Gastrocnemius medialis (tissue), 4 donors: ENCODE results near the gene EWSR1. TPM values are rescaled to one million over a fixed set of nuclear protein-coding genes. Genes with fewer than 3 reads are reported as not detected.

Source experiments
- ATAC-seq, 2 donors: fragments of 150-250 bp; one replicate each; pipeline ENCODE4 v1.9.1; 2016
- DNase-seq, 2 donors: peaks; one replicate each; pipeline ENCODE4 v3.0.0-alpha.2; 2019
- H3K27ac ChIP-seq, 4 donors: fragments of 200-600 bp; sonication (generic); 1 replicate in 1 of 4; 2 replicates in 3 of 4; pipeline ENCODE4 v1.5.1; 2016 to 2018; ENCODE audit warnings: mild to moderate bottlenecking in 2 of 4, moderate library complexity in 1 of 4
- H3K27me3 ChIP-seq, 3 donors: fragments of 200-600 bp; sonication (generic) in 2 of 3; 1 replicate in 1 of 3; 2 replicates in 2 of 3; pipeline versions ENCODE4 v1.5.1 to v1.6.0; 2016 to 2019; ENCODE audit warnings: mild to moderate bottlenecking in 1 of 3, moderate library complexity in 1 of 3
- H3K36me3 ChIP-seq, 2 donors: fragments of 200-600 bp; sonication (generic) in 1 of 2; one replicate each; pipeline ENCODE4 v1.5.1; 2017 to 2018
- H3K4me1 ChIP-seq, 2 donors: fragments of 200-600 bp; sonication (generic) in 1 of 2; one replicate each; pipeline ENCODE4 v1.5.1; 2016 to 2017; ENCODE audit warnings: mild to moderate bottlenecking in 2 of 2
- H3K4me3 ChIP-seq, 4 donors: fragments of 200-600 bp; sonication (generic) in 3 of 4; 1 replicate in 1 of 4; 2 replicates in 3 of 4; pipeline ENCODE4 v1.5.1; 2016 to 2019; ENCODE audit warnings: mild to moderate bottlenecking in 2 of 4
- H3K9me3 ChIP-seq, 3 donors: fragments of 200-600 bp; sonication (generic) in 2 of 3; 1 replicate in 1 of 3; 2 replicates in 2 of 3; pipeline ENCODE4 v1.5.1; 2016 to 2019
- POLR2A ChIP-seq, 2 donors: fragments of 450-650 bp; IDR thresholded peaks; one replicate each; pipeline ENCODE4 v1.6.1; 2017; ENCODE audit warnings: antibody characterized with exemption in 2 of 2, mild to moderate bottlenecking in 2 of 2, moderate library complexity in 2 of 2
- in situ Hi-C, 4 donors: fragments of 200-750 bp; cut with MboI; loops; one replicate each; pipeline versions ENCODE4 v1.15.0 to v1.8.0; 2017; ENCODE audit warnings: low sequenced_read_pairs in 4 of 4
- intact Hi-C: fragments of 100-400 bp; cut with DNase I; formaldehyde crosslinking; loops from one replicate; pipeline ENCODE4 v1.15.1; 2023; ENCODE audit warnings: low total_unique reads
- total RNA-seq, 4 donors: library from RNA; depleted of rRNA; stranded (reverse); fragments of >200 nt; gene quantifications; one replicate each; pipeline versions ENCODE4 v1.1.0 to v1.2.3, GENCODE V29; 2016
- TF ChIP-seq, protein P1 (sequence below), 5 experiments: fragments of 450-650 bp in 3 of 5; fragments of 200-600 bp in 2 of 5; sonication (generic) in 2 of 5; IDR thresholded peaks in 4 of 5; conservative IDR thresholded peaks in 1 of 5; 1 replicate in 4 of 5; 2 replicates in 1 of 5; pipeline ENCODE4 v1.5.1; 2016 to 2019; ENCODE audit warnings: antibody characterized with exemption in 5 of 5, mild to moderate bottlenecking in 3 of 5, moderate library complexity in 3 of 5

Gene EWSR1
- total RNA-seq, 4 donors from 2014 or later, result 192 to 269 (median 202) TPM

DNA sequence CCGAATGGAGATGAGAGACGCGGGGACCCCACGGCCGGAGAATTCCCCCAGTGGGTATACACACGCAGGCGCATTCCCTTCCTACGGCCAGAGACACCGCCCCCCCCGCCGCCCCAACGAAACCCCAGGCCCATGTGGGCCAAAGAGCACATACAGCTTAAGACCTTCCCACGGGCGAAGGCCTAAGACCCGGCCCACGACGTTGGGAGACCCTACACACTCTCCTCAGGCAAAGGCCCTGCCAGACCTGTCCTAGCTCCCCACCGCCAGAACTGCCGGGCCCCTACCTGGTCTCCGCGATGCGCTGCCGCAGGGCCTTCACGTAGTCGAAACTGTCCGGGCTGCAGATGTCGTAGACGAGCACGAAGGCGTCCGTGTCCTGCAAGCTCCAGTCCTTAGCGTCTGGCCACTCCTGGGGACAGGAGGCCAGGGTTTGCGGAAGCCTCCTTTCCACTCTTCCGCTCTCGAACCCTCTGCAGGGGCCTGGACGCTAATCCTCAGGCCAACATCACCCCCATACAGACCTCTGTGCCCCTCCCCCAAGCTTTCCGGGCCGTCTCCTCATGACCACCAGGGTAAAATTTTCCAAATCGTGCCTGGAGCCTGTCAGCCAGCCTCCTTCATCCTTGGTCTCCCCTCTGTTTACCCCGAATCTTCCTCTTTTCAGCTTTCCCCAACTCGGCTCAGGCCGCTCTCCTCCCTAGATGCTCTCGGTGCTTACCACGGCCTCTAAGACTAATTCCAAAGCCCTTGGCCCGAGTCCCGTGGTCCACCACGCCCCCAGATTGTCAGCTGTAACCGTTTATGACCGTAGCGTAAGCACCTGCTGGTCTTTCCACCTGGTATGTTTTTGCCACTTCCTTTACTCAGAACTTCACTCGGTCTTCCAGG, 45.8 kb downstream of the EWSR1 start:
- peaks cover 17 to 28% (median 24%) of the 10 kb centered on the region in 3 donors for H3K27me3 ChIP-seq
- ATAC-seq (no peak), DNase-seq (no peak)
- no peak overlapping the region for H3K4me3 ChIP-seq
- intact Hi-C loops (no loop called here), in situ Hi-C loops (no loop called here)
- TF ChIP-seq, protein P1, sequence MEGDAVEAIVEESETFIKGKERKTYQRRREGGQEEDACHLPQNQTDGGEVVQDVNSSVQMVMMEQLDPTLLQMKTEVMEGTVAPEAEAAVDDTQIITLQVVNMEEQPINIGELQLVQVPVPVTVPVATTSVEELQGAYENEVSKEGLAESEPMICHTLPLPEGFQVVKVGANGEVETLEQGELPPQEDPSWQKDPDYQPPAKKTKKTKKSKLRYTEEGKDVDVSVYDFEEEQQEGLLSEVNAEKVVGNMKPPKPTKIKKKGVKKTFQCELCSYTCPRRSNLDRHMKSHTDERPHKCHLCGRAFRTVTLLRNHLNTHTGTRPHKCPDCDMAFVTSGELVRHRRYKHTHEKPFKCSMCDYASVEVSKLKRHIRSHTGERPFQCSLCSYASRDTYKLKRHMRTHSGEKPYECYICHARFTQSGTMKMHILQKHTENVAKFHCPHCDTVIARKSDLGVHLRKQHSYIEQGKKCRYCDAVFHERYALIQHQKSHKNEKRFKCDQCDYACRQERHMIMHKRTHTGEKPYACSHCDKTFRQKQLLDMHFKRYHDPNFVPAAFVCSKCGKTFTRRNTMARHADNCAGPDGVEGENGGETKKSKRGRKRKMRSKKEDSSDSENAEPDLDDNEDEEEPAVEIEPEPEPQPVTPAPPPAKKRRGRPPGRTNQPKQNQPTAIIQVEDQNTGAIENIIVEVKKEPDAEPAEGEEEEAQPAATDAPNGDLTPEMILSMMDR (IDR thresholded peaks at IDR 0.05 in 4 of 5, conservative IDR thresholded peaks at IDR 0.05 in 1 of 5), result no peak
- no peak for TF ChIP-seq POLR2A (IDR thresholded peaks at IDR 0.05)
- no peaks in the 10 kb centered on the region for H3K9me3 ChIP-seq
- H3K4me1 ChIP-seq, result peaks cover 16 to 43% of the 10 kb centered on the region in 2 donors
- no peaks in the 10 kb centered on the region for H3K36me3 ChIP-seq
- no peak overlapping the region for H3K27ac ChIP-seq

DNA sequence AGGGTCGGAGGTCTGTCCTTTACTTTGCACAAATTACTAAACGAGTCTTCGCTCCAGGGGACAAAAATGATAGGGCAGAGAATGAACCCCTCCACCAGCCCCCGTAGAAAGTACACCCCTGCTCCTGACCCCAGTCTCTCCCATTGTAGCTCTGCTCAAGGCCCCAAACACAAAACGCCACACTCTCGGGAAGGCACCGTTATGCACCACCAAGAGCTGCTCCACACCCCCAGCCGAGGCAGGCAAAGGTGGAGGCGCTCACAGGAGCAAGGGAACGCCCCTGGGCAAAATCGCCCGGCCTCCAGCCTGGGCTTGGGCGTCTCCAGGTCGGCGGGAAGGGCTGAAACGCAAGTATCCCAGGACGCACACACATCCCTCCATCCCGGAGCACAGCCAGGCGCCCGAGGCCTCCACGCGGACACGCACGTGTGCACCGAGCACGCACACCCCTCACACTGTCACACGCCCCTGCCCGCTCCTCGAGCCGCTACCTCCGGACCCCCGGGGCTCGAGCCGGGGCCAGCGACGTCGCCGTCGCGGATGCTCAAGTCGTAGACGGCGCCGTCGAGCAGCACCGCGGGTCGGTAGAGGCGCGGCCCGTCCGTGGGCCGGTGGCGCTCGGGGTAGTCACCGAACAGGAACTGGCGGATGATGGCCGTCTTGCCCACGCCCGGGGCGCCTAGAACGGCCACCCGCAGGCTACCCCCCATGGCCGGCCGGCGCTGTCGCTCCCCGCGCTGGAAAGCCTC, 46.6 kb downstream of the EWSR1 start:
- Histone ChIP-seq H3K36me3 (no peaks in the 10 kb centered on the region), H3K9me3 (no peaks in the 10 kb centered on the region), H3K27ac (no peak overlapping the region), H3K4me3 (peak overlapping the region; percentile 21 to 41 (median 34)), H3K27me3 (peaks cover 17 to 28% (median 24%) of the 10 kb centered on the region in 3 donors), H3K4me1 (peaks cover 8 to 34% of the 10 kb centered on the region in 2 donors)
- intact Hi-C loops (no loop called here), in situ Hi-C loops (no loop called here)
- TF ChIP-seq POLR2A (IDR thresholded peaks at IDR 0.05), result no peak
- TF ChIP-seq, protein P1 (IDR thresholded peaks at IDR 0.05 in 4 of 5, conservative IDR thresholded peaks at IDR 0.05 in 1 of 5), result no peak
- ATAC-seq (no peak), DNase-seq (no peak)

DNA sequence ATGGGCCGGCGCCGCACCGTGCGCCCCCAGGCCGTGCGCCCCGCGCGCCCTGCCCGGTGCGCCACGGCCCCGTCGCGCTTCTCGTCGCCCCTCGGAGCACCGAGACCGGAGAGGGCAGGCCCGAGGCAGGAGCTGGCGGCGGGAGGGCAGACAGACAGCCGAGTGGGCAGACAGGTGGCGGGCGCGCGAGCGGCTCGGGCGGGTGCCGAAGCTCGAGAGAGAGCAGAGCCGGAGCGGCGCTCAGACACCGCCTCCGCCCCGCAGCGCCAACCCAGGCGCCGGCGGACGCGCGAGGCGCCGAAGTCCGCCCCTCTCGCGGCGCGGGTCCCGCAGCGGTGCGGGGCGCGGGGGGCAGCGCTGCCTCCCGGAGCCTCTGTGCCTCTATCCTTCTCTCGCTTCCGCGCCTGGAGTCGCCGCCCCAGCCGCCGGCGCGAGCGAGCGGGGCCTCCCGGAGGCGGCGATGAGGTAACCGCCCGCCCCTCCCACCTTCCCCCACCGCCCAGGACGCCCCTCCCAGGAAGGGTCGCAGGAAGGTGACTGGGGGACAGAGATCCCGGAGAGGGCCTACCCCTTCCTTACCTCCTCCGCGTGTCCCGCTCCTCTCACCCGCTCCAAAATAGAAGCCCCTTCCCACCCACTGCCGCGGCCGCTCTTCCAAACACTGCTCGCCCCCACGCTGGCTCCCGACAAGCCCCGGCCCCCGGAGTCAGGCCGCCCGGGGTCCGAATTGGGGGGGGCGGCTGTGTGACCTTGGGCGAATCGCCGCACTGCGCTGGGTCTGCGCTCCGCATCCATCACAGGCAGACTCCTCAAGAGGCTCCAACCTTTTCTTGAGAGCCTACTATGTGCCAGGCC, 47.4 kb downstream of the EWSR1 start, which contains the start of gene RASL10A:
Gene RASL10A, minus strand, starts transcription at position 412 of the 855 bp plus-strand sequence. CDS start 451 bp downstream, outside the sequence.
- no peak for DNase-seq
- Histone ChIP-seq H3K9me3 (no peaks in the 10 kb centered on the region), H3K36me3 (no peaks in the 10 kb centered on the region), H3K27me3 (peaks cover 17 to 28% (median 24%) of the 10 kb centered on the region in 3 donors), H3K4me3 (peak within 1 kb of the TSS; percentile 21 to 41 (median 34)), H3K4me1 (peaks cover 4 to 28% of the 10 kb centered on the region in 2 donors), H3K27ac (no peak within 1 kb of the TSS)
- peak; percentile 11 to 18 for ATAC-seq
- intact Hi-C loops (no loop called here), in situ Hi-C loops (no loop called here)
- TF ChIP-seq, protein P1 (IDR thresholded peaks at IDR 0.05 in 4 of 5, conservative IDR thresholded peaks at IDR 0.05 in 1 of 5), result no peak

DNA sequence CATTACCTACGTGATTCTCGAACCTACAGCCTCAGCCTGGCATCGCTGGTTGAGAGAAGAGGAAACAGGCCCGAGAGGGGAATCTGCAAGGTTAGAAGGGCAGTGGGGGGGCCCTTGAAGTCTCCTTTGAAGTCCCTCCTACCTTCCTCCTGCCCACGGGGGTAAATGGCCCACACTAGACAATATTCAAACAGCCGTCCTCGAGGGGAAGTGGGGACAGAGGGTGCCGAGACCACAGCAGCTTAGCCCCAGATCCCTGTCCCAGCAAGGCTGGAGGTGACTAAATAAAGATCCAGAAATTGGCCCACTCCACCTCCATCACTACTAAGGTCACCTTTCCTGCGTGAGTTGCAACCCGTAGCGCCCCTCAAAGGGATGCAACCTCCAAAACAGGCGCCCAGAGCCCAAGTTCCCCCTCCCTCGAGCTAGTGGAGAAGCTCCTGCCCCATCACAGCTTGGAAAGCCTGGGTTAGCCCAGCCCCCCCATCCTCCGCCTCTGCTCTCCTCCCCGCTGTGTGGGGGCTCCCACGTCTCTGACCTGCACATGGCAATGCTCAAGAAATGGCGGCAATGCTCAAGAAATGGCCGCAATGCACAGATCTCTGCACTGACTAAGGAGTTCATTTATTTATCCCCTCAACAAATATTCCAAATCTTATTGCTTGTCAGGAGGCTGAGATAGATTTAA, 48.2 kb downstream of the EWSR1 start:
- Histone ChIP-seq H3K36me3 (no peaks in the 10 kb centered on the region), H3K27me3 (peaks cover 17 to 28% (median 24%) of the 10 kb centered on the region in 3 donors), H3K4me3 (peak overlapping the region in 1 of 4 donors; percentile 17), H3K27ac (no peak overlapping the region), H3K4me1 (peaks cover 0 to 22% of the 10 kb centered on the region in 2 donors), H3K9me3 (no peaks in the 10 kb centered on the region)
- no peak for TF ChIP-seq POLR2A (IDR thresholded peaks at IDR 0.05)
- TF ChIP-seq, protein P1 (IDR thresholded peaks at IDR 0.05 in 4 of 5, conservative IDR thresholded peaks at IDR 0.05 in 1 of 5), result no peak
- intact Hi-C loops (no loop called here), in situ Hi-C loops (no loop called here)
- no peak for ATAC-seq
- DNase-seq, result no peak
